Stimulated activated CD4-positive, alpha-beta T cell treated with anti-CD3 and anti-CD28 coated beads, Interleukin-1b, Interleukin-23, amount 100 ng/mL, for 48 hours (primary cell): Measurements from ENCODE around the gene FRK.
"Not testable (repeated sequence)": the region's sequence is repeated elsewhere in the genome, so short reads cannot be mapped to it uniquely, and the experiment has no call there.

ENCODE experiments used
- DNase-seq: peaks from one replicate; pipeline ENCODE4 v3.0.0-alpha.2; 2020

Gene FRK

DNA sequence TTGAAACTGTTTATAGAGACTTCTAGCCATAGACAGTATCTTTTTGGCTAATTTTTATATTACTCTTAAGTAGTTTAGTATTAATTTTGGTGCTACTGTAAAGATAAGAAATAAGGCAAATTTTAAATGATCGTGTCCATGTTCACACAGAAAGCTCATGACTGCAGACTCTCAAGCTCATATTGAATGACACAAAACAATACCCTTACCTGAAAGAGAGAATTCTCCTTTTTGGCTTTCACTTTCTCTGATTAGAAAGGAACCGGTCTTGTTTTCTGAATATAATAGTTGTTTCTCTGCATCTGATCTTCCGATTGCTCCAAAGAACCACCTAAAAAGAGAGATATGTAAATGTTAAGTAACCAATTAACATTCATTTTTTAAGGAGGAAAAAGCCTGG is 57.0 kb downstream of the FRK start:
- DNase-seq, result no peak

DNA sequence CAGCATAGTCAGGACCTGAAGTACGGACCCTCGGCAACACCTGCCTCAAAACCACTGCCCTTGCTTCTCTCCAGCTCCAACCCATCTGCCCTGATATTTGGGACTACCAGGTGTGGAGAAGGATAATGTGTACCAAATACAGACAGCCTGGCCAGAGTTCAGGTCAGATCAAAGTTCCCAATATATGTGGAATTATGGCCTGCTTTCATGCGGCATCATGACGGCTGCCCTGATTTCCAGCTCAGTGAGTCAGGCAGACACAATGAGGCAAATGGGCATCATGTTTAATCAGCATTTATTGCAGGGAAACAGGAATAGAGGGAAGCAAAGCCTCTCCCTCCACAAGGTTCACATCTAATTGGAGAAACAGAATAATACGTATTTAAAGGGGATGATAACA is 57.9 kb downstream of the FRK start:
- no peak for DNase-seq

DNA sequence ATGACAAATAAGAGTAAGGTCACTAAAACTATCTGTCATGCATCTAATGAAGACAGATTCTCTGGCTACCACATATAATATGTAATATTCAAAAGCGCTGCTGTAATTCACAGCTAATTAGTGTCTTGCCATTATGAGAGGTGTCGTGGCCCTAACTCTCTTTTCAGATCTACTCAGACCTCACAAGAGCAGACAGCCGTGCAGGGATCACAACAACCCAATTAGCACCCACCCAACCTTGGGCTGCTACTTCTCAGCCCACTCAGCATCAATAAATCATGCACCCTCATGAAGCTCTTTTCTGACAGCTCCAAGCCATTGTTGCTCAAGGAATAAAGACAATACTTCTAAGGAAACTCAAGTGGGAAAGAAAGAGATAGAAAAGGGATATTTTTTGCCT is 61.5 kb downstream of the FRK start:
- no peak for DNase-seq

DNA sequence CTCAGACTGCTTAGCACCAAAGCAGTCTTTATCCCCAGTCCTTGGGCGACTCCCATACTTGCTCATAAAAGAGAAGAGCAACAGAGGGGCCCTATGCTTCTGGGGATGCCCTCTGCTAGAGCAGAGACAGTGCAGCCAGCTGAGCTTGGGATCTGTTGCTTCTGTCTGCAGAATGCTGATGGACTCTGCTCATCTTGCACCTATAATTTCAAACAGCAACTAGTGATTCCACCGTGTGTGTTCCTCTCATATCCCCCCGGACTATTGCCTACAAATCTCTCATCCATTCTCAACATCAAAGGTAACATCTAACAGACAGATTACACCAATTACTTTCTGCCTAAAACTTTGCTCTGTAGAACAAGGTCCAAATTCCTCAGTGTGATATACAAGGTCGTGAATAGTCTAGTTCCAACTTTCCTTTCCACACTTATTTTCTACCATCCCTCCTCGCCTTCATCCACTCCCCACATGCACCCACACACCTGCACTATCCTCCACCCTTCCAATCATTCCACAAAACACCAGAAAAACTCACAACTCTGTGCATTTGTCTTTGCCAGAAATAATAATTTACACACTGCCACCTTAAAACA is 62.6 kb downstream of the FRK start:
- no peak for DNase-seq

DNA sequence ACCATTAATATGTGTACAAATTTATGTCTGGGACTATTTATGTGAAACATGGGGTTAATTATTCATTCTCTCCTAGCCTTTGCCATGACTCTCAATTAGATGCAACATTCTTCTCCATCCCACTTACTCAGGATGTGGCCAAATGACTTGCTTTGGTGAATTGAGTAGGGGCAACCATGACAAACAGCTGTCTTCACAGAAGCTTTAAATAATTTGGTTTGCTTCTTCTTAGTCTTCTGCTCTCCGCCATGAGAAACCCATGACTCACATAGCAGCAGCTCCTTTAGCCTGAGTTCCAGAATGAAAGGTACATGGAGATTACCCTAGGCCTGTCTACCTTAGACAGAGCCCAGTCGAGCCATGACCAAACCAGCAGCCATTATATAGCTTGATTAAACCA is 74.7 kb downstream of the FRK start:
- DNase-seq, result no peak

DNA sequence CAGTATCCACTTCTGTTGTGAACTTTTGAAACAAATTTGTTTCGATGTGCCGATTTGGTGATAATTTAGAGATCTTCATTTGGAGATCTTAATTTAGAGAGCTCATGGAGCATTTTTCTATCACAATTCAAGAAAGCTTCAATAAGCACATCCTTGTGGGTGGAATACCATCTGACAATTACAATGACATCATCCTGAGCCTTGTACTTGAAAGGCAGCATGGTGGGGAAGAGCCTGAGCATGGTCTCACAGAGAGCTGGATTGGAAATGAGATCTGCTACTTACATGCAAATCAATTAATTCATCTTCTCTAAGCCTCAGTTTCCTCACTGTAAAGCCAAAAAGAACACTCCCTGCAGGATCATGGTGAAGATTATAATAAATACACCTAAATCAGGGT is 75.9 kb downstream of the FRK start:
- no peak for DNase-seq

DNA sequence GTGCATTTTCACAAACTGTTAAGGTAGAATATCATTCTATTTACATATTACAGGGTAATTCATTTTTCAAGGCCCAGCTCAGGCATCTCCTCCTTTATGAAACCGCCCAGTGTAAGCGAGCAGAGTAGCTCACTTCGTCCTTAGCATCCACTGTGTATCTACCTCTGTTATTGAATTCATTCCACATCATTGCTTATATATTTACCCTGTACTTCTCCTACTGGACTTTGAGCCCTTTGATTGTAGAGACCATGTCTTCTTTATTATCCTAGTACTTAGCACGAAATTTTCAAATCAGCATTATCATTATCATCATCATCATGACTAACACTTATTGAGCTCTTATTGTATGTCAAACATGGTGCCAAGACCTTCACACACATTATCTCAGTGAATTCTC is 76.7 kb downstream of the FRK start:
- DNase-seq, result no peak

DNA sequence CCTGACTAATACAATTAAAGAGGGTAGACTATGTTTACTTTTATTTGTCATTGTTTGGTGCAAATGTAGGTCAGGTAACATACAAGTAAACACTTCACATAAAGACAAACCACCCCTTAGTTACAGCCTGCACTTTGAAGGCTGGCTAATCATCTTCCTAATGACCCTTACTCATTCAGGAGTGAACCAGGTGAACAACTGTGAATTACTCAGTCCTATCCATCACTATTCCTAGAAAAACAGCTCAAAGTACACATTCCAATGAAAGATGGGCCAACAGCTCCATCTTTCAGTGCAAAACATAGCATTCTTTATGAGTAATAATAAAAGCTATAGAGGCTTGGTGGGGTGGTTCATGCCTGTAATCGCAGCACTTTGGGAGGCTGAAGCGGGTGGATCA is 78.2 kb downstream of the FRK start:
- no peak for DNase-seq

DNA sequence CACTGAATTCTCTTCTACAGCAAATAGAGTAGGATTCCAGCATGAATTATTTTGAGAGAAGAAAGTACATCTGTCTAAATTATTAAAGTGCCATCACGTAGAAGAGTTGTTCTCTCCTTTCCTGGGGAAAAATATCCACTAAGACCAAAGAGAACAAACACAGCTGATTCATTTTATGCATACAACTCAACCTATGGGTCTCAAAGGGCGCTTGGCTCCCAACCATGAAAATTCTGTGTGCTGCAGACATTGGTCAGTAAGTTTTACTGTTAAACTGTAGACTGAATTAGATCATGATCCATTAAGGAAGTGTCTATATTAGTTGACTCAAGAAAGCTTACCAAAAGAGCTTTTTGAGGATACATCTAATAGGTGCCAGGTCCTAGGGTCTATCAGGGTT is 83.5 kb downstream of the FRK start:
- no peak for DNase-seq

DNA sequence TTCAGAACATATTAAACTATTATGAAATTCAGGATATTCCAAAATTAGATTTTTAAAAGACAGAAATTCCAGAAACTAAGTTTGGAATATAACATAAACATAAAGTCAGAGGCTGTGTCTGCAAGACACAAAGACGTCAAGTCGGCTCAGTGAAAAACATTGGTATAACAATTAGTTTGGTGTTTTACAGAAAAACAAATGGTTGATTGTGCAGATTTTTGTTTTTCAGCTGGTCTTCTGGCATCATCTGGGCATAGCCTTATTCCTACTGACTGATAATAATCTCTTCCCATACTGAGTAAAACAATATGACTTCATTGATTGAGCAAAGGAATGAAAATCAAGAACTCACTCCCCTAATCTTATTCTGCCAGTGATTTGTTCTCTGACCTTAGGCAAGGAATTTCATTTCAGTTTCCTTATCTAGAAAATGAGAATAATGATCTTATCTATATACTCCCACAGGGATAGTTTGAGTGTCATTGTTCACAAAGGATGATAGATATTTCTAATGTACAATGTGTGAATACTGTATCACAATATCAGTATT is 84.3 kb downstream of the FRK start:
- DNase-seq, result no peak

DNA sequence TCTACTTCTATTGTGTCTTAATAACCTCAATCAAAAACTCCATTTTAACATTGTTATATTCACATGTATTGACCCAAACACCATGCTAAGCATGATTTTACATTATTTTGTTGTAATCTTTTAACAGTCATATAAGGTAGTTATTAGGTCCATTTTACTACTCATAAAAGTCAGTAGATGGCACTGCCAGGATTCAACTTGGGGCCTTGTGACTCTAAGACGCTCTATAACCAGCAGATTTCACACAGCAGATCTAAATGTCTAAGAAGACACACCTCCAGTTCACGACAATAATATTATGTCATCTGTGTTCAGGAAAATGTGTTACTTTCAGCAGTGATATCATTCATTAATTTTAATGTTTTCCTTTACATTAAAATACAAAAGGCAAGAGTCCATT is 88.0 kb downstream of the FRK start:
- no peak for DNase-seq

DNA sequence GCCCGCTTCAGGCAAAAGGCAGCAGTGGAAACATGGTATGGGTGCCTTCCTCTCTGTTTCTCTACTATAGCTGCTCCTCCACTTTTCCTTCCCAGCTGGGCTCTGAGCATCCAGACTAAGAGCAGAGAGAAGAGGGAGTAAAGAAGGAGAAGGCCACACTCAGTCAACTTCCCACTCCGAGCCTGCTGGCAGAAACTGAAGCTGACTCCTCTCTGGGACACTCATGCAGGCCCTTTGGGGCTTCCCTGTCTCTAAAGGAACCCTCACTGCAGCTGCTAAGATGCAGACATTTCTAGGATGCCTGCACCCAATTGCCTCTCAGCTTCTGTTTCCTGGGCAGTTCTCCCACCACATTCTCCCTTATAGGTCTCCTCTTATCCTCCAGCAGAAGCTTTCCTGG is 88.9 kb downstream of the FRK start:
- no peak for DNase-seq

DNA sequence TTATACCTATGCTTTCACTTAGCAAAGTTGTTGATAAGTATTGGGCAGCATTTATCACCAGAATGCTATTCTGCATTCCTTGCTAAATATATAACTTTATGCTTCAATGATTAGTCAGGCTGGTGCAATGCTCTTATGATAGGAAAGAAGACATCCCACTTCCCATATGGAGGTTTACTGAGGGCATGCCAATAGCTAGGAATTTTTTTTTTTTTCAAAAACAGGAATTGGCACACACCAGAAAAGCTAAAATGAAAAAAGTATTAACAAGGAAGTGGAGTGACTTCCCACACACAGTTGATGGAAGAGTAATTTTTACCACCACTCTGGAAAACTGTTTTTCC is 90.8 kb downstream of the FRK start:
- DNase-seq, result no peak

DNA sequence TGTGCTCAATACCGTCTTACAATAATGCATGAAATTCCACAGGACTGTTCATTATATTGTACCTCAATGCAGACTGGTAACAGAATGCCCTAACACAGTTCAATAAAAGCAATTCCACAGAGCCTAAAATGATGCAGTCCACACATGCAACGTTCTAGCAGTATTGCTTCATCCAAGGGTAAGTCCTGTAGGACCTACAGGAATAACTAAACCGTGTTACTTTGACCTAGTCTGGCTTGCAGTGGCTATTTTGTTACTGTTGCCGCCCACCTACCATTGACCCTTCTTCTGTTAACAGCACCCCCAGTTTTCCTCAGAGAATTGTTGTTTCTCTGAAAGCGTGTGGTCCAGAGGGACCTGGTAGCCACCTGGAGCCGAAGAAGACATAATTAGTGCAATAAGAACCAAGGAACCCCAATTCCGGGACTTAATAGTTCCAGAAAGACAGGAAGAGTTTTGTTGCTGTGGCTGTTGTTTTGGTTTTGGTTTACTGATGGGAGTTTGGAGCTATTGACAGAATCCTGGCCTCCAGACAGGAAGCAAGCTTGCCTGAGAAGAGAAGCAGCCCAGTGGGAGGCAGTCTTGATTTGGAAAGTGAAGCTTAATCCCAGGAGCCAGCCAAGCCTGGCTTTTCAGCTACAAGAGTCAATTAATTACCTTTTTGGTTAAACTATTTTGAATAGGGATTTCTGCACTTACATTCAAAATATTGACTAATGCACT is 91.3 kb downstream of the FRK start:
- no peak for DNase-seq

DNA sequence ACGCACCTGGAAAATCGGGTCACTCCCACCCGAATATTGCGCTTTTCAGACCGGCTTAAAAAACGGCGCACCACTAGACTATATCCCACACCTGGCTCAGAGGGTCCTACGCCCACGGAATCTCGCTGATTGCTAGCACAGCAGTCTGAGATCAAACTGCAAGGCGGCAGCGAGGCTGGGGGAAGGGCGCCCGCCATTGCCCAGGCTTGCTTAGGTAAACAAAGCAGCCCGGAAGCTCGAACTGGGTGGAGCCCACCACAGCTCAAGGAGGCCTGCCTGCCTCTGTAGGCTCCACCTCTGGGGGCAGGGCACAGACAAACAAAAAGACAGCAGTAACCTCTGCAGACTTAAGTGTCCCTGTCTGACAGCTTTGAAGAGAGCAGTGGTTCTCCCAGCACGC is 100.4 kb downstream of the FRK start:
- not testable (repeated sequence) for DNase-seq

DNA sequence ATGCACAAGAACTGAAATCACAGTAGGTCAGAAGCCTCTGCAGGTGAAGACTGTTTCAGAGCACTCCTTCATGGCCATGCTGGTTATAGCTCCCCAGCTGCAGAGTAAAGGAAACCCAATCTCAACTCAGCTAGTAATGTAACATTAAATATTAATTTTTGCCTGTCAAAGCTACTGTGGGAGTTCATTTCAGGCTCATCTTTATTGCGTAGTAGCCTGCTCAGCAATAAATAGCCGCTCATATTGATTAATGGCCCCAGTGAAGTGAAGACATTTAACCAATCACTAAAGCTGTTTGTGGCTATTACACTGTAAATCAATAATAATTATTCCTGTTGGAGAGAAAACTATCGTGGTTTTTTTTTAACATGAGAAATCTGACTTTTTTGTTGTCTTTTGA is 101.7 kb downstream of the FRK start:
- DNase-seq, result no peak

DNA sequence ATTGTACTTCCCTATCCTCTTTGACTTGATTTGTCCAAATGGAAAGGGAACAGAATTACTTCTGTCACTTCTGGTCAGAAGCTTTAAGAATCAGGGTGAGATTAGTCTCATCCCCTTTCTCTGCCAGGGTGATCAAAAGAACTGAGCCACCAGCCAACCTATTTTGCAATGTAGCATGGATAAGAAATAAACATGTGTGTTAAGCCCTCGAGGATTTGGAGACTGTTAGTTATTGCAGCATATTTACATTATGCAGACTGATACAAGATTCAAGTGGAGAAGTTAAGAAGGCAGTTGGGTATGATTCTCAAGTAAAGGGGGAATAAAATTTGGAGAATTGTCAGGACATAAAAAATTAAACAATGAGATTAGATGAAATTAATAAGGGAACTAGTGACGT is 106.0 kb downstream of the FRK start:
- no peak for DNase-seq

DNA sequence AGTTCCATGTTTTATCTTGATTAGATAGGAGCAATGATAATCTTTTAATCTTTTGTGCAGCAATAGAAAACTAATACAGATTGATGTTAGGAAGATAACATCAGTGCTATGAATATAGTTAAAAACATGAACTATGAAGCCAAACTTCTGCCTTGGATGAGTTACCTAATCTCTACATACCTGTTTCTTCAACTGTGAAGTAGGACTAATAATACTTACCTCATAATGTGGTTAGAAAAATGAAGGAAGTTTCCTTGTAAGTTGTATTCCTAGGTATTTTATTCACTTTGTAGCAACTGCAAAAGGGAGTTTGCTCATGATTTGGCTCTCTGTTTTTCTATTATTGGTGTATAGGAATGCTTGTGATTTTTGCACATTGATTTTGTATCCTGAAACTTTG is 111.9 kb downstream of the FRK start:
- DNase-seq, result no peak

DNA sequence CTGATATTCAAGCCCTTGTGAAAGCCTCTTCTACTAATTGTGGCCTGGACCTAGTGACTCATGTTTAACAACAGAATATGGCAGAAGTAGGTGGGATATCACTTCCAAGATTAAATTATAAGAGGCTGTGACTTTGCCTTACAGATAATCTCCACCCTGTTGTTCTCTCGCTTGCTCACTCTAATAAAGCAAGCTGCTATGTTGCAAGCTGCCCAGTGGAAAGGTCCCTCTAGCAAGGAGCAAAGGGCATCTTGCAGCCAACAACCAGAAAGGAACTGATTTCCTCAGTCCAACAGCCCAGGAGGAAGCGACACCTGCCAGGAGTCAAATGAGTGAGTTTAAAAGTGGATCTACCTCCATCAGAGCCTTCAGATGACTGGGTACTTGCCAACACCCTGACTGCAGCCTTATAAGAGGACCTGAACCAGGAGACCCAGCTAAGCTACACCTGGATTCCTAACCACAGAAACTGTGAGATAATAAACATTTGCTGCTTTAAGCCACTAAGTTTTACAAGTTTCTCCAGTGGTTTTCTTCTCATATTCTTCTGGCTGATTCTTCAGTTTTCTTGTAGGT is 112.6 kb downstream of the FRK start:
- no peak for DNase-seq

DNA sequence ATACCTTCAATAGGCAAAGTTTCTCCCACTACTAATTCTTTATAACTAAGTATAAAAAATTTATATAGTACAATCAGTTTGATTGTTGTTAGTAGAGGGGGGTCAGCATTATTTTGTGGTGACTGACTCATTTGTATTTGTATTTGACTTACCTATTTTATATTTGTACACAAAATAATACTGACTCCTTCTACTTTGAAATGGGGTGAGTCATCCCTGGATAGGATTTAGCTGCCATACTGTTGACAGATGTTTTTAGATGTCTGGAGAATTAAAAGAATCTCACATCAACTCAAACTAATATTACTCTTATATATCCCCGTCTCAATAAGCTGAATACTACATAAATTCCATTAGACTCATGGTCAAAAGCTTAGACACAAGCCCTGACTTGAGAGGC is 114.9 kb downstream of the FRK start:
- no peak for DNase-seq

DNA sequence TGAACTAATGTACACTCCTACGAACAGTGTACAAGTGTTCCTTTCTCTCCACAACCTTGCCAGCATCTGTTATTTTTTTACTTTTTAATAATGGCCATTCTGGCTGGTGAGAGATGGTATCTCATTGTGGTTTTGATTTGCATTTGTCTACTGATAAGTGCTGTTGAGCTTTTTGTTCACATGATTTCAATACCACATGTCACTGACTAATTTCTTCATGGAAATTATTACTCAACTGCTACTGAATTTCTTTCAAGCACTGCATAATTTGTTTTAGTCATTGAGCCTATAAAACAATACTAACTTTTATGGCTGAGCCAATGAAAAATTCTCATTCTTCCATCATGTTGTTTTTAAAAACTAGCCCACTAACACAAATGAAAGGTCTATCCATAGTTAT is 115.4 kb downstream of the FRK start:
- DNase-seq, result no peak

DNA sequence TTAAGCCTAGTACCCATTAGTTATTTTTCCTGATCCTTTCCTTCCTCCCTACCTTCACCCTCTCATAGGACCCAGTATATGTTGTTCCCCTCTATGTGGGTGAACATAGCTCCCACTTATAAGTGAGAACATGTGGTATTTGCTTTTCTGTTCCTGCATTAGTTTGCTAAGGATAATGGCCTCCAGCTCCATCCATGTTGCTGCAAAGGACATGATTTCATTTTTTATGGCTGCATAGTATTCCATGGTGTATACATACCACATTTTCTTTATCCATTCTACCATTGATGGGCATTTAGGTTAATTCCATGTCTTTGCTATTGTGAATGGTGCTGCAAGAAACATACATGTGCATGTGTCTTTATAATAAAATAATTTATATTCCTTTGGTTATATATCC is 115.9 kb downstream of the FRK start:
- not testable (repeated sequence) for DNase-seq

DNA sequence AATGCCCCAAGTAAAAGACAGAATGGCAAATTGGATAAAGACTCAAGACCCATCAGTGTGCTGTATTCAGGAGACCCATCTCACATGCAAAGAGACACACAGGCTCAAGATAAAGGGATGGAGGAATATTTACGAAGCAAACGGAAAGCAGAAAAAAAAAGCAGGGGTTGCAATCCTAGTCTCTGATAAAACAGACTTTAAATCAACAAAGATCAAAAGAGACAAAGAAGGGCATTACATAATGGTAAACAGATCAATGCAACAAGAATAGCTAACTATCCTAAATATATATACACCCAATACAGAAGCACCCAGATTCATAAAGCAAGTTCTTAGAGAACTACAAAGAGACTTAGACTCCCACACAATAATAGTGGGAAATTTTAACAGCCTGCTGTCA is 123.2 kb downstream of the FRK start:
- not testable (repeated sequence) for DNase-seq

DNA sequence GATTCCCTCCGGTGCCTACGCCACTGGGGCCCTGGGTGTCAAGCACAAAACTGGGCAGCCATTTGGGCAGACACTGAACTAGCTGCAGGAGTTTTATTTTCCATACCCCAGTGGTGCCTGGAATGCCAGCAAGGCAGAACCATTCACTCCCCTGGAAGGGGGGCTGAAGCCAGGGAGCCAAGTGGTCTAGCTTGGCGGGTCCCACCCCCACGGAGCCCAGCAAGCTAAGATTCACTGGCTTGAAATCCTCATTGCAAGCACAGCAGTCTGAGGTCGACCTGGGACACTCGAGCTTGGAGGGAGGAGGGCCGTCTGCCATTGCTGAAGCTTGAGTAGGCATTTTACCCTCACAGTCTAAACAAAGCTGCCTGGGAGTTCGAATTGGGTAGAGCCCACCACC is 125.3 kb downstream of the FRK start:
- DNase-seq, result no peak

DNA sequence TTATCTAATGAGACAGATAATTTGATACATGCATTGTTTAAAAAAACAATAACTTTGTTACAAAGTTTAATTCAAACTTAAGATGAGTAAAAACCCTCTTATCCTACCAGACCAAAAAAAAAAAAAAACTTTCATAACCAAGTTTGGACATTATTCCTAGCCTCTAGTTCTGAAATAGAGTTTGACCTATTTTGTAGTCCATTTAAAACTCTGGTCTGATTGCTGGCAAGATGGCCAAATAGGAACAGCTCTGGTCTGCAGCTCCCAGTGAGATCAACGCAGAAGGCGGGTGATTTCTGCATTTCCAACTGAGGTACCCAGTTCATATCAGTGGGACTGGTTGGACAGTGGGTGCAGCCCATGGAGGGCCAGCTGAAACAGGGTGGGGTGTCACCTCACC is 125.9 kb downstream of the FRK start:
- DNase-seq, result no peak
